ENCODE data around the gene ESR1.

Gene ESR1

GRCh38 chr6:151762817-151763216 lies 44.7 kb upstream of the ESR1 start:
- H3K9me2 ChIP-seq (replicated peaks; ENCODE audit: insufficient read depth, low read length): no peaks in the 10 kb centered on the region
- no peak overlapping the region for H3K4me2 ChIP-seq (ENCODE audit: low read depth, low read length)
- H3K27ac ChIP-seq (ENCODE audit: low read length): no peak overlapping the region
- peaks cover 4% of the 10 kb centered on the region; the same call in 1 of the 2 replicates for H3F3A ChIP-seq (ENCODE audit: insufficient read depth, low read length)
- H3K27me3 ChIP-seq (replicated peaks; ENCODE audit: insufficient read depth, low read length): no peaks in the 10 kb centered on the region
- no peaks in the 10 kb centered on the region for H3K79me2 ChIP-seq (ENCODE audit: low read length)
- DNase-seq: no peak
- H3K9me3 ChIP-seq (replicated peaks; ENCODE audit: insufficient read depth, low read length): no peaks in the 10 kb centered on the region
- H2AFZ ChIP-seq (ENCODE audit: low read length): no peak overlapping the region
- H3K36me3 ChIP-seq (replicated peaks; ENCODE audit: insufficient read depth, low read length): no peaks in the 10 kb centered on the region
- no peaks in the 10 kb centered on the region for H4K20me1 ChIP-seq (ENCODE audit: insufficient read depth, low read length)
- TF ChIP-seq, protein P1, sequence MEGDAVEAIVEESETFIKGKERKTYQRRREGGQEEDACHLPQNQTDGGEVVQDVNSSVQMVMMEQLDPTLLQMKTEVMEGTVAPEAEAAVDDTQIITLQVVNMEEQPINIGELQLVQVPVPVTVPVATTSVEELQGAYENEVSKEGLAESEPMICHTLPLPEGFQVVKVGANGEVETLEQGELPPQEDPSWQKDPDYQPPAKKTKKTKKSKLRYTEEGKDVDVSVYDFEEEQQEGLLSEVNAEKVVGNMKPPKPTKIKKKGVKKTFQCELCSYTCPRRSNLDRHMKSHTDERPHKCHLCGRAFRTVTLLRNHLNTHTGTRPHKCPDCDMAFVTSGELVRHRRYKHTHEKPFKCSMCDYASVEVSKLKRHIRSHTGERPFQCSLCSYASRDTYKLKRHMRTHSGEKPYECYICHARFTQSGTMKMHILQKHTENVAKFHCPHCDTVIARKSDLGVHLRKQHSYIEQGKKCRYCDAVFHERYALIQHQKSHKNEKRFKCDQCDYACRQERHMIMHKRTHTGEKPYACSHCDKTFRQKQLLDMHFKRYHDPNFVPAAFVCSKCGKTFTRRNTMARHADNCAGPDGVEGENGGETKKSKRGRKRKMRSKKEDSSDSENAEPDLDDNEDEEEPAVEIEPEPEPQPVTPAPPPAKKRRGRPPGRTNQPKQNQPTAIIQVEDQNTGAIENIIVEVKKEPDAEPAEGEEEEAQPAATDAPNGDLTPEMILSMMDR (IDR thresholded peaks at IDR 0.05; ENCODE audit: low read length): no peak
- TF ChIP-seq EZH2phosphoT487 (IDR thresholded peaks at IDR 0.05; ENCODE audit: low read length) (no peak), EZH2 (optimal IDR thresholded peaks at IDR 0.05; ENCODE audit: low read depth, low read length) (no peak)
- no peak overlapping the region for H3K9ac ChIP-seq (ENCODE audit: low read length)
- H3K4me3 ChIP-seq (ENCODE audit: low read length): no peak overlapping the region
- H3K4me1 ChIP-seq (ENCODE audit: low read length): peaks cover 18% of the 10 kb centered on the region

GRCh38 chr6:151763303-151763702 lies 44.2 kb upstream of the ESR1 start:
- Histone ChIP-seq H2AFZ (ENCODE audit: low read length) (no peak overlapping the region), H3K4me3 (ENCODE audit: low read length) (no peak overlapping the region), H3K9ac (ENCODE audit: low read length) (no peak overlapping the region)

DNA sequence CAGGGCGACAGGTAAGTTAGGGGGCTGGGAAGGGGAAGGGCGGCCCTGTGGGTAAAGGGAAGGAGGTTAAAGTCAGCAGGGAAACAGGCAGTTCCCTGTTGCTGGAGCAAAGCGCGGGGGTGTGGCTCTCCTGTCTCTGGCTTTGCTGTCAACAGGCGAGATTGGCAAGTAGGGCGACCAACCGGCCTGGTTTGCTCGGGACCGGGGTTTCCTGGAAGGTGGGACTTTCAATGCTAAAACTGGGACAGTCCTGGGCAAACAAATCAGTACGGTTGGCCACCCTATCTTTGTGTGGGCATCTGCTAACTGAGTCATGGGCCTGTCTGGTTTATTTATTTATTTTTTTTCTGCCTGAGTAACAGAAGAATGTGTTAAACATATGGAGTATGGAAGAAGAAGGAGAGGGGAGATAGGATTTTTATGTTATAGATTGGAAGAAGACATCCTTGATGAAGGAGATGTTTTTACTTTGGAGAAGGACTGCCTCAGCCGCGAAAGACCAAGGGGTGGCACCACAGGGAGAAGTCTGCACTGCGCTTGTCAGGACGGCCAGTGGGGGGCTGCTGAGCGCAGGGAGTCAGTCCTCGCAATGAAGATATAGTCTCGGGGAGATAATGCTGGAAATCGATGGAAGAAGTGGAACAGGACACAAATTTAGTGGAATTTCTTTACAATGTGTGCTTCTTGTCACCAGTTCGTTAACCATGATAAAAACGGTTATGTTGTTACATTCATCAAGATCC lies 43.4 kb upstream of the ESR1 start:
- H3K4me1 ChIP-seq (ENCODE audit: low read length): peaks cover 9% of the 10 kb centered on the region
- H3F3A ChIP-seq (ENCODE audit: insufficient read depth, low read length): no peaks in the 10 kb centered on the region
- H3K36me3 ChIP-seq (replicated peaks; ENCODE audit: insufficient read depth, low read length): no peaks in the 10 kb centered on the region
- peak; percentile 27 for DNase-seq
- no peaks in the 10 kb centered on the region for H3K9me3 ChIP-seq (replicated peaks; ENCODE audit: insufficient read depth, low read length)
- H3K4me2 ChIP-seq (ENCODE audit: low read depth, low read length): no peak overlapping the region
- H3K27me3 ChIP-seq (replicated peaks; ENCODE audit: insufficient read depth, low read length): no peaks in the 10 kb centered on the region
- no peaks in the 10 kb centered on the region for H4K20me1 ChIP-seq (ENCODE audit: insufficient read depth, low read length)
- no peaks in the 10 kb centered on the region for H3K79me2 ChIP-seq (ENCODE audit: low read length)
- TF ChIP-seq EZH2 (optimal IDR thresholded peaks at IDR 0.05; ENCODE audit: low read depth, low read length): no peak
- TF ChIP-seq, protein P1 (IDR thresholded peaks at IDR 0.05; ENCODE audit: low read length): peak; percentile 58
- no peak overlapping the region for H3K27ac ChIP-seq (ENCODE audit: low read length)
- no peak overlapping the region for H3K4me3 ChIP-seq (ENCODE audit: low read length)
- H3K9ac ChIP-seq (ENCODE audit: low read length): no peak overlapping the region
- no peaks in the 10 kb centered on the region for H3K9me2 ChIP-seq (replicated peaks; ENCODE audit: insufficient read depth, low read length)
- H2AFZ ChIP-seq (ENCODE audit: low read length): no peak overlapping the region

More at GRCh38 chr6:151763303-151763702, 44.2 kb upstream of the ESR1 start:
- Histone ChIP-seq H3K27me3 (replicated peaks; ENCODE audit: insufficient read depth, low read length) (no peaks in the 10 kb centered on the region), H3K9me2 (replicated peaks; ENCODE audit: insufficient read depth, low read length) (no peaks in the 10 kb centered on the region), H3K36me3 (replicated peaks; ENCODE audit: insufficient read depth, low read length) (no peaks in the 10 kb centered on the region), H3K79me2 (ENCODE audit: low read length) (no peaks in the 10 kb centered on the region), H4K20me1 (ENCODE audit: insufficient read depth, low read length) (no peaks in the 10 kb centered on the region), H3F3A (ENCODE audit: insufficient read depth, low read length) (no peaks in the 10 kb centered on the region), H3K4me1 (ENCODE audit: low read length) (peaks cover 14% of the 10 kb centered on the region), H3K9me3 (replicated peaks; ENCODE audit: insufficient read depth, low read length) (no peaks in the 10 kb centered on the region), H3K4me2 (ENCODE audit: low read depth, low read length) (no peak overlapping the region), H3K27ac (ENCODE audit: low read length) (no peak overlapping the region)
- no peak for DNase-seq
- TF ChIP-seq, protein P1 (IDR thresholded peaks at IDR 0.05; ENCODE audit: low read length): 0 out of 2 replicates have a peak, but pooled peaks have one; percentile 3
- TF ChIP-seq EZH2phosphoT487 (IDR thresholded peaks at IDR 0.05; ENCODE audit: low read length): no peak

All from MM.1S (cell line).